ENCODE results near the gene OSBPL5.
"Not testable (repeated sequence)": the region's sequence is repeated elsewhere in the genome, so short reads cannot be mapped to it uniquely, and the experiment has no call there.

Gene OSBPL5

GRCh38 chr11:3120071-3120792 lies 44.9 kb downstream of the OSBPL5 start:
- H3K9me3 ChIP-seq (ENCODE audit: control insufficient read depth in 1 of 2, low read length in 2 of 2) = no peaks in the 10 kb centered on the region
- peaks cover 7 to 14% of the 10 kb centered on the region in 2 donors for H3K4me1 ChIP-seq (ENCODE audit: control insufficient read depth in 1 of 2, insufficient read depth in 2 of 2, low read length in 2 of 2)
- H3K36me3 ChIP-seq (ENCODE audit: control insufficient read depth in 1 of 2, insufficient read depth in 2 of 2, low read length in 2 of 2) = peaks cover 0 to 21% of the 10 kb centered on the region in 2 donors
- no peak overlapping the region for H3K4me3 ChIP-seq (ENCODE audit: low read depth in 1 of 2, low read length in 2 of 2)
- H3K27me3 ChIP-seq (ENCODE audit: control insufficient read depth in 1 of 2, insufficient read depth in 2 of 2, low read length in 2 of 2) = no peaks in the 10 kb centered on the region
- no peak overlapping the region for H3K27ac ChIP-seq (ENCODE audit: low read depth, low read length)
- no peak overlapping the region for H3K9ac ChIP-seq (ENCODE audit: low read depth in 1 of 2, low read length in 2 of 2)

GRCh38 chr11:3119141-3119821 lies 45.8 kb downstream of the OSBPL5 start:
- Histone ChIP-seq H3K27me3 (ENCODE audit: control insufficient read depth in 1 of 2, insufficient read depth in 2 of 2, low read length in 2 of 2) (no peaks in the 10 kb centered on the region), H3K9ac (ENCODE audit: low read depth in 1 of 2, low read length in 2 of 2) (no peak overlapping the region), H3K9me3 (ENCODE audit: control insufficient read depth in 1 of 2, low read length in 2 of 2) (no peaks in the 10 kb centered on the region), H3K27ac (ENCODE audit: low read depth, low read length) (no peak overlapping the region), H3K4me1 (ENCODE audit: control insufficient read depth in 1 of 2, insufficient read depth in 2 of 2, low read length in 2 of 2) (peaks cover 7 to 8% of the 10 kb centered on the region in 2 donors), H3K36me3 (ENCODE audit: control insufficient read depth in 1 of 2, insufficient read depth in 2 of 2, low read length in 2 of 2) (peaks cover 0 to 21% of the 10 kb centered on the region in 2 donors), H3K4me3 (ENCODE audit: low read depth in 1 of 2, low read length in 2 of 2) (no peak overlapping the region)

- no peaks in the 10 kb centered on the region for H3K9me3 ChIP-seq (ENCODE audit: control insufficient read depth in 1 of 2, low read length in 2 of 2)
- H3K27ac ChIP-seq (ENCODE audit: low read depth, low read length) = no peak overlapping the region
- H3K4me1 ChIP-seq (ENCODE audit: control insufficient read depth in 1 of 2, insufficient read depth in 2 of 2, low read length in 2 of 2) = no peaks in the 10 kb centered on the region
- no peak overlapping the region for H3K4me3 ChIP-seq (ENCODE audit: low read depth in 1 of 2, low read length in 2 of 2)
- peaks cover 0 to 11% of the 10 kb centered on the region in 2 donors for H3K36me3 ChIP-seq (ENCODE audit: control insufficient read depth in 1 of 2, insufficient read depth in 2 of 2, low read length in 2 of 2)
- H3K27me3 ChIP-seq (ENCODE audit: control insufficient read depth in 1 of 2, insufficient read depth in 2 of 2, low read length in 2 of 2) = no peaks in the 10 kb centered on the region
- H3K9ac ChIP-seq (ENCODE audit: low read depth in 1 of 2, low read length in 2 of 2) = no peak overlapping the region
Observed at GRCh38 chr11:3115321-3115720, 49.8 kb downstream of the OSBPL5 start.

- not testable (repeated sequence) for H3K9ac ChIP-seq (ENCODE audit: low read depth in 1 of 2, low read length in 2 of 2); H3K9me3 ChIP-seq (ENCODE audit: control insufficient read depth in 1 of 2, low read length in 2 of 2); H3K4me1 ChIP-seq (ENCODE audit: control insufficient read depth in 1 of 2, insufficient read depth in 2 of 2, low read length in 2 of 2); H3K27me3 ChIP-seq (ENCODE audit: control insufficient read depth in 1 of 2, insufficient read depth in 2 of 2, low read length in 2 of 2); H3K4me3 ChIP-seq (ENCODE audit: low read depth in 1 of 2, low read length in 2 of 2); H3K36me3 ChIP-seq (ENCODE audit: control insufficient read depth in 1 of 2, insufficient read depth in 2 of 2, low read length in 2 of 2); H3K27ac ChIP-seq (ENCODE audit: low read depth, low read length)
Observed at GRCh38 chr11:3113661-3114060, 51.4 kb downstream of the OSBPL5 start.

GRCh38 chr11:3111919-3112690 lies 53.0 kb downstream of the OSBPL5 start:
- Histone ChIP-seq H3K36me3 (ENCODE audit: control insufficient read depth in 1 of 2, insufficient read depth in 2 of 2, low read length in 2 of 2) (no peaks in the 10 kb centered on the region), H3K27me3 (ENCODE audit: control insufficient read depth in 1 of 2, insufficient read depth in 2 of 2, low read length in 2 of 2) (no peaks in the 10 kb centered on the region), H3K27ac (ENCODE audit: low read depth, low read length) (no peak overlapping the region)

GRCh38 chr11:3111466-3111865 lies 53.6 kb downstream of the OSBPL5 start:
- no peaks in the 10 kb centered on the region for H3K4me1 ChIP-seq (ENCODE audit: control insufficient read depth in 1 of 2, insufficient read depth in 2 of 2, low read length in 2 of 2)
- H3K27me3 ChIP-seq (ENCODE audit: control insufficient read depth in 1 of 2, insufficient read depth in 2 of 2, low read length in 2 of 2) = no peaks in the 10 kb centered on the region
- no peak overlapping the region for H3K4me3 ChIP-seq (ENCODE audit: low read depth in 1 of 2, low read length in 2 of 2)
- no peak overlapping the region for H3K9ac ChIP-seq (ENCODE audit: low read depth in 1 of 2, low read length in 2 of 2)
- H3K27ac ChIP-seq (ENCODE audit: low read depth, low read length) = no peak overlapping the region
- H3K9me3 ChIP-seq (ENCODE audit: control insufficient read depth in 1 of 2, low read length in 2 of 2) = no peaks in the 10 kb centered on the region
- no peaks in the 10 kb centered on the region for H3K36me3 ChIP-seq (ENCODE audit: control insufficient read depth in 1 of 2, insufficient read depth in 2 of 2, low read length in 2 of 2)

More at GRCh38 chr11:3111919-3112690, 53.0 kb downstream of the OSBPL5 start:
- no peaks in the 10 kb centered on the region for H3K4me1 ChIP-seq (ENCODE audit: control insufficient read depth in 1 of 2, insufficient read depth in 2 of 2, low read length in 2 of 2)
- no peaks in the 10 kb centered on the region for H3K9me3 ChIP-seq (ENCODE audit: control insufficient read depth in 1 of 2, low read length in 2 of 2)
- H3K4me3 ChIP-seq (ENCODE audit: low read depth in 1 of 2, low read length in 2 of 2) = no peak overlapping the region
- H3K9ac ChIP-seq (ENCODE audit: low read depth in 1 of 2, low read length in 2 of 2) = no peak overlapping the region

- Histone ChIP-seq H3K9me3 (ENCODE audit: control insufficient read depth in 1 of 2, low read length in 2 of 2) (no peaks in the 10 kb centered on the region), H3K27ac (ENCODE audit: low read depth, low read length) (no peak overlapping the region), H3K36me3 (ENCODE audit: control insufficient read depth in 1 of 2, insufficient read depth in 2 of 2, low read length in 2 of 2) (peaks cover 0 to 2% of the 10 kb centered on the region in 2 donors)
Observed at GRCh38 chr11:3109921-3110706, 55.0 kb downstream of the OSBPL5 start.

GRCh38 chr11:3109434-3109833 lies 55.7 kb downstream of the OSBPL5 start:
- Histone ChIP-seq H3K9me3 (ENCODE audit: control insufficient read depth in 1 of 2, low read length in 2 of 2) (no peaks in the 10 kb centered on the region), H3K27me3 (ENCODE audit: control insufficient read depth in 1 of 2, insufficient read depth in 2 of 2, low read length in 2 of 2) (no peaks in the 10 kb centered on the region), H3K36me3 (ENCODE audit: control insufficient read depth in 1 of 2, insufficient read depth in 2 of 2, low read length in 2 of 2) (peaks cover 0 to 4% of the 10 kb centered on the region in 2 donors), H3K9ac (ENCODE audit: low read depth in 1 of 2, low read length in 2 of 2) (no peak overlapping the region), H3K4me3 (ENCODE audit: low read depth in 1 of 2, low read length in 2 of 2) (no peak overlapping the region), H3K4me1 (ENCODE audit: control insufficient read depth in 1 of 2, insufficient read depth in 2 of 2, low read length in 2 of 2) (no peaks in the 10 kb centered on the region), H3K27ac (ENCODE audit: low read depth, low read length) (no peak overlapping the region)

More at GRCh38 chr11:3109921-3110706, 55.0 kb downstream of the OSBPL5 start:
- Histone ChIP-seq H3K9ac (ENCODE audit: low read depth in 1 of 2, low read length in 2 of 2) (no peak overlapping the region), H3K27me3 (ENCODE audit: control insufficient read depth in 1 of 2, insufficient read depth in 2 of 2, low read length in 2 of 2) (no peaks in the 10 kb centered on the region), H3K4me3 (ENCODE audit: low read depth in 1 of 2, low read length in 2 of 2) (no peak overlapping the region), H3K4me1 (ENCODE audit: control insufficient read depth in 1 of 2, insufficient read depth in 2 of 2, low read length in 2 of 2) (no peaks in the 10 kb centered on the region)

GRCh38 chr11:3108183-3108721 lies 56.9 kb downstream of the OSBPL5 start:
- H3K4me1 ChIP-seq (ENCODE audit: control insufficient read depth in 1 of 2, insufficient read depth in 2 of 2, low read length in 2 of 2) = no peaks in the 10 kb centered on the region
- no peaks in the 10 kb centered on the region for H3K27me3 ChIP-seq (ENCODE audit: control insufficient read depth in 1 of 2, insufficient read depth in 2 of 2, low read length in 2 of 2)
- H3K9me3 ChIP-seq (ENCODE audit: control insufficient read depth in 1 of 2, low read length in 2 of 2) = no peaks in the 10 kb centered on the region
- no peak overlapping the region for H3K4me3 ChIP-seq (ENCODE audit: low read depth in 1 of 2, low read length in 2 of 2)
- H3K36me3 ChIP-seq (ENCODE audit: control insufficient read depth in 1 of 2, insufficient read depth in 2 of 2, low read length in 2 of 2) = peaks cover 0 to 8% of the 10 kb centered on the region in 2 donors
- H3K9ac ChIP-seq (ENCODE audit: low read depth in 1 of 2, low read length in 2 of 2) = no peak overlapping the region
- no peak overlapping the region for H3K27ac ChIP-seq (ENCODE audit: low read depth, low read length)

Measured in duodenal mucosa (tissue), 2 donors.